GM21423 (cell line): ENCODE results near the gene PLBD1.

Experiments
- ATAC-seq: cut with Tn5 transposase; IDR thresholded peaks from one replicate; pipeline ENCODE4 v1.9.1; 2021; ENCODE audit warnings: mild to moderate bottlenecking, moderate library complexity; ENCODE audit not compliant: unreplicated experiment

The PLBD1 gene, protein sequence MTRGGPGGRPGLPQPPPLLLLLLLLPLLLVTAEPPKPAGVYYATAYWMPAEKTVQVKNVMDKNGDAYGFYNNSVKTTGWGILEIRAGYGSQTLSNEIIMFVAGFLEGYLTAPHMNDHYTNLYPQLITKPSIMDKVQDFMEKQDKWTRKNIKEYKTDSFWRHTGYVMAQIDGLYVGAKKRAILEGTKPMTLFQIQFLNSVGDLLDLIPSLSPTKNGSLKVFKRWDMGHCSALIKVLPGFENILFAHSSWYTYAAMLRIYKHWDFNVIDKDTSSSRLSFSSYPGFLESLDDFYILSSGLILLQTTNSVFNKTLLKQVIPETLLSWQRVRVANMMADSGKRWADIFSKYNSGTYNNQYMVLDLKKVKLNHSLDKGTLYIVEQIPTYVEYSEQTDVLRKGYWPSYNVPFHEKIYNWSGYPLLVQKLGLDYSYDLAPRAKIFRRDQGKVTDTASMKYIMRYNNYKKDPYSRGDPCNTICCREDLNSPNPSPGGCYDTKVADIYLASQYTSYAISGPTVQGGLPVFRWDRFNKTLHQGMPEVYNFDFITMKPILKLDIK

DNA sequence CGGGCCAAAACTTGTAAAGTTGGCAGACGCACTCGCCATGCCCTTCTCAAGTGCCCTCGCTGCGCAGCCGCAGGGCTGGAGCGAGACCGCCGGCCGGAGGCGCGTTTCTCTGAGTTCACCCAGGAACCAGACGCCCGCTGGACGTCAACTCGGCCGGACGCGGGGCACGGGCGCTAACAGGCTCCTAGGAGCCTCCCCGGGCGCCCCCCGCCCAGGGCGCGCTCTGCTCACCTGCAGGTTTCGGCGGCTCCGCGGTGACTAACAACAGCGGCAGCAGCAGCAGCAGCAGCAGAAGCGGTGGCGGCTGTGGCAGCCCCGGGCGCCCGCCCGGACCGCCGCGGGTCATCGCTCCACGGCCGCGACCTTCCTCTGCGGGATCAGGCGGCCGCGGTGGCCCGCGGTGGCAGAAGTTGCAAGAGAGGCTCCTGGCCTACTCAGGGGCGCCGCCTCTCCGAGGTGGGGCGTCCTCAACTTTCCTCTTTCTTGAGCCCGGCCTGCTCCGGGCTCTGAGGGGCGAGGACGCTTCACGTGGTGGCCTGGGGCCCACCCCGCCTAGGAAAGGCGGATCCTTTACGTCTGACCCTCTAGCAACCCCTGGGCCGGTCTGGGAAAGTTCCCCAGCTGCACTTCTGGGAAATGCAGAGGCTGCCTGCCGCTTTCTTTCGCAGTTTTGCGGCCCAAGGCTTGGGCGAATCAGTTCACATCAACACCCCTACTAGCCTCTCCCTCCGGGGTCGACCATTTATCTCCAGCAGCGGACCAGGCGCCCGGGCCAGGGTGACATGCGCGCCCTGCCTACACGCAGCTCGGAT is at the start of gene PLBD1:
Gene PLBD1 (minus strand): TSS at position 533 of the 812 bp plus-strand sequence. CDS start 187 bp downstream, at position 346.
- peak; percentile 75 for ATAC-seq

DNA sequence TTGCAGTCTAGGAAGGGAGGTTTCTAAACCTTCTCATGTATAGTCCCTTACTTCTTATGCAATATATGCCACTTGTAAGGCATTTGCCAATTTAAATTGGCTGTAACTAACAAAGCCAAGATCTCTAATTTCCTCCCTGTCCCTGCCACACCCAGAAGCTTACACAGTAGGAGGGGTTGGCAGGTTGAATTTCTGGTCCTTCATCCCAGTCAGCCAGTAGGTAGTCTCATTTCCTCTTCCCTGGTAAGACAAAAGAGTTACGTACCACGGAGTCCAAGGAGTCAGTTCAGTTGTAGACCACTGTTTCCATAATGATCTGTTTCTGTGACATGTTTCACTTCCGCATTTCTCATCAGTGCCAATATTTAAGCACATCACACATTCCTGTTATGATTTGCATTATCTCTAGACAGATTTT is 47.0 kb upstream of the PLBD1 start:
- peak; percentile 51 for ATAC-seq

DNA sequence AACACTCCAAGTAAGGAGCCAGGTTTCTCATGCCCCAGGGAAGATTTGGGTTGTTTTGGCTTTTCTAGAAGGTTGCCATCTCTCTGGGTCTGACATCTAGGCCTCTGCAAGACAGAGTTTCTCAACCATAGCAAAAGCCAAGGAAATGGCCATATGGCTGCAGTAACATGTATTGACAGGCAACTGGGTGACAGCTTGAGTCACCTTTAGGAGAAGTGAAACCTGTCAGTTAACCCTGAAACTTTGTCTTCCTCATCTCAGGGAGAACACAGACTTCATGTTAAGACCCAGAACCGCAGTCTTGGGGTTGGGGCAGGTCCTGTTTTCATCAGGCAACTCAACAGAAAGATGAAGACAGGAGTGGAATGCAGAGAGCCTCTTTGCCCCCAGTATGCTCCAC is 46.0 kb upstream of the PLBD1 start:
- peak; percentile 93 for ATAC-seq

DNA sequence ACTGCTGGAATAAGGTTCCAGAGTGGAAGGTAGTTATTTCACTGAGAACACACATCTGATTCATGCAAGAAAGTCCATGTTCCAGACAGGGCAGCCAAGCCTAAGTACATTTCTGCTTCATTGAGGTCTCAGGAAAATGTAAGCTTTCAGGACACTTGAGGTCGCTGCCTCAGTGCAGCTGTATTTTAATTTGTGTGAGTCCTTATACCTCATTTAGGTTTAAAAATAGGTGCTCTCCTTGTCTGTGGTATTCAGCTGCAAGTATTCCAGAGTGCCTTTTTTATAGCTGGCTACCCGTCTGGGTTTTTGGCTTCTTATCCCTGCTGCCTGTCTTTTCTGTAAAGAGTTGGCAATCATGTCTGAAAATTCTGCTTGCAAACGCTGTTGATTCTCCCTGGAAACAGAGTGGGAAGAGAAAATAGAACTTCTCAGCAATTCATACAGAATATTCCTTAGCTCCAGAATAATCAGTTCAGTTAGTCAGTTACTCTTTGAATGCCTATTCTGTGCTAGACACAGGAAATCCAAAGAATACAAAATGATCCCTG is 45.3 kb upstream of the PLBD1 start:
- no peak for ATAC-seq

DNA sequence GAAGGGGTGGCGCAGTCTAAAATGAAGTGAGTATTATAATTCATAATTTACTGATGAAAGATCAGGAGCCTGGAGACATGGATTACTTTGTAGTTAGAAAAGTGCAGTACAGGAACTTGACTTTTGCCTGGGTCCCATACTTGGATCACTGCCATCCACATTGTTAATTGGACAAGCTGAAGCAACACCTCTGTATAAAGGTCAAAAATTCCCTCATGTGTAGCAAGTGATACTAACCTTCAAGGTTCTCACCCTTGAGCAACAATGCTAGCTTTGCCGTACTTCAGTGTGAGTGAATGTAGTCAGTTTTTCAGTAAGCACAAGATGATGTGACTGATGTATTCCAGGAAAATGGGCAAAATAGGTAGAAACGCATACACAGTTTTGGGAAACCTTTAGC is 44.6 kb upstream of the PLBD1 start:
- no peak for ATAC-seq

DNA sequence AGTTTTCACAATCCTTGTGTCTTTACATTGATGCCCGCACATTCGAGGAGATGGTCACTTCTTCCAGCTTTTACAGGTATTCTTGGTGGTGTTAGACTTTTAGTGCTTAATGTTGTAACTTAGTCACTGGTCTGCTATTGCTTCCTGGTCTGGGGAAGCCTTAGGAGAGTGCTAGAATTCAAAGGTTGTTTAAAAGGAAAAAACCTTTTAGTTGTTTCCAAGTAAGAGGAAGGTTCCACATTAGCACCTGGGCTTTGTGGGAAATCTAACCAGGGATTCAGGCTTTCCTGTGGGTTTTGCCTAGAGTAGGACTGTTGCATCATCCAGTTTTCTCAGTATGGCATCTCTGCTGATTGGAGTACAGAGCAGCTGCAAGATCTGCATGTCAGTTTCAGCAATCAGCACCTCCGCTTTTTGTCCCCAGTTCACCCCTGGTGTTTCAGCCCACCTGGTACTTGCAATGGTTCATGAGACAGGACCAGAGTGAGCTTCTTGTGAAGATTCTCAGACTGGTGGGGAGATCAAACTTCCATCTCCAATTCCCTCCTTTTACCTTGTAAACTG is 44.0 kb upstream of the PLBD1 start:
- no peak for ATAC-seq

DNA sequence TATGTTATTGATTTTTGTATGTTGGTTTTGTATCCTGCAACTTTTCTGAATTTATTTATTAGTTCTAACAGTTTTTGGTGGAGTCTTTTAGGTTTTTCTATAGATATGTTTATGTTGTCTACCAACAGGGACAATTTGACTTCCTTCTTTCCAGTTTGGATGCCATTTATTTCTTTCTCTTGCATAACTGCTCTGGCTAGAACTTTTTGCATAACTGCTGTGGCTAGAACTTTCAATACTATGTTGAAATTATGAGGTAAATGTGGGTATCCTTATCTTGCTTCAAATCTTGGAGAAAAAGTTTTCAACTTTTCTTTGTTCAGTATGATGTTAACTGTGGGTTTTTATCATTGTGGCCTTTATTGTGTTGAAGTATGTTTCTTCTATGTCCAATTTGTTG is 39.9 kb upstream of the PLBD1 start:
- ATAC-seq = no peak

DNA sequence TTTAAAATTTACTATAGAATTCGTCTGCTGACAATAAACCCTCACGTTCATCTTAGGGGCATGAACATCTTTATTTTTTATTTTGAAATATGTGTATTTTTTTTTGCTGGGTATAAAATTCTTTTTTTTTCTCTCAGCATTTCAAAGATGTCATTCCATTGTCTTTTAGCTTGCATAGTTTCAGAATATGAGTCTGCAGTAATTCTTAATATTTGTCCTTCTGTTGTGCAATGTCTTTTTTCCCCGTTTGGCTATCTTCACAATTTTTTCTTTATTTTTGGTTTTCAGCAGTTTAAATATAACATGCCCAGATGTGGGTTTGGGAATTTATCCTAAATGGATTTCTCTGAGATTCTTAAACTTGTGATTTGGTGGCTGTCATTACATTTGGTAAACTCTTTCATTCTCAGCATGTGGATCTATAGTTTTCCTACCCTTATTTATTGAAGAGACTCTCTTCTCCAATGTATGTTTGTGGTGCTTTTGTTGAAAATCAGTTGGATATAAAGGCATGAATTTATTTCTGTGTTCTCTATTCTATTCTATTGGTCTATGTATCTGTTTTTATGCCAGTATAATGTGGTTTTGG is 37.8 kb upstream of the PLBD1 start:
- ATAC-seq = no peak

DNA sequence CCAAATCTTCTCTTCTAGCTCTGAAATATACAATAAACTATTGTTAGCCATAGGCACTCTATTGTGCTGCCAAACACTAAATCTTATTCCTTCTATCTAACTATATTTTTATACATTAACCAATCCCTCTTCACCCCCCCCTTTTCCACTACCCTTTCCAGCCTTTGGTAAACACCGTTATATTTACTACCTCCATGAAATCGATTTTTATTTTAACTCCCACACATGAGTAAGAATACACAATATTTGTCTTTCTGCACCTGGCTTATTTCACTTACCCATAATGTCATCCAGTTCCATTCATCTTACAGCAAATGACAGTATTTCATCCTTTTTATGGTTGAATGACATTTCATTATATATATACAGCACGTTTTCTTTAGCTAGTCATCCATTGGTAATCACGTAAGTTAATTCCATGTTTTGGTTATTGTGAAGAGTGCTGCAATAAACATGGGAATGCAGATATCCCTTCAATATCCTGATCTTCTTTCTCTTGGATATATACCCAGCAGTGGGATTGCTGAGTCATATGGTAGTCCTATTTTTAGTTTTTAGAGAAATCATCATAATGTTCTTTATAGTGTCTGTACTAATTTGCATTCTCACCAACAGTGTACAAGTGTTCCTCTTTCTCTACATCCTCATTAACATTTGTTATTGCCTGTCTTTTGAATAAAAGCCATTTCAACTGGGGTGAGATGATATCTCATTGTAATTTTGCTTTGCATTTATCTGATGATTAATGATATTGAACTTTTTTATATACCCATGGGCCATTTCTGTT is 34.2 kb upstream of the PLBD1 start:
- ATAC-seq = no peak

DNA sequence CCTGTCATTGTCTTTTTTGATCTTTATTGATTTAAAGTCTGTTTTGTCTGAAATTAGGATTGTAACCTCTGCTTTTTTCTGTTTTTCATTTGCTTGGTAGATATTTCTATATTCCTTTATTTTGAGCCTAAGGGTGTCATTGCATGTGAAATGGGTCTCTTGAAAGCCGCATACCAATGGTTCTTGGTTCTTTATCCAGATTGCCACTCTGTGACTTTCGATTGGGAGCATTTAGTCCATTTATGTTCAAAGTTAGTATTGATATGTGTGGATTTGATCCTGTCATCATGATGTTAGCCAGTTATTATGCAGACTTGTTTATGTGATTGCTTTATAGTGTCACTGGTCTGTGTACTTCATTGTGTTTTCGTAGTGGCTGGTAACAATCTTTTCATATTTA is 29.8 kb upstream of the PLBD1 start:
- no peak for ATAC-seq

DNA sequence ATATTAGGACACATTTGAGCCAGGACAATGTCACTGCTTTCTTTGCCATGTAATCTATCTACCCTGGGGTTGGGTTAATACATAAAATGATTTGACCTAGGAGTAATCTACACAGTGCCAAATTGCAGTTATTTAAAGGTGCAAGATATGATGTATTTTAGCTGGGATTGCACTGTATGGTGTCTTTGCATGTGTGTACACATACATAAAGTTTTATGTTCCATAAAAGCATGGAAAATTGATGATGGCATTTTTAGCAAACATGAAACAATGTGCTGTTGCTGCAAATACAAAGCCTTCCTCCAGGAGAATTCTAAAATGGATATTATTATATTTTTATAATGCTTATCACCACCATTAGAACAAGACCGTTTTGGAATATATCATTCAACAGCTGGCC is 24.0 kb upstream of the PLBD1 start:
- no peak for ATAC-seq

DNA sequence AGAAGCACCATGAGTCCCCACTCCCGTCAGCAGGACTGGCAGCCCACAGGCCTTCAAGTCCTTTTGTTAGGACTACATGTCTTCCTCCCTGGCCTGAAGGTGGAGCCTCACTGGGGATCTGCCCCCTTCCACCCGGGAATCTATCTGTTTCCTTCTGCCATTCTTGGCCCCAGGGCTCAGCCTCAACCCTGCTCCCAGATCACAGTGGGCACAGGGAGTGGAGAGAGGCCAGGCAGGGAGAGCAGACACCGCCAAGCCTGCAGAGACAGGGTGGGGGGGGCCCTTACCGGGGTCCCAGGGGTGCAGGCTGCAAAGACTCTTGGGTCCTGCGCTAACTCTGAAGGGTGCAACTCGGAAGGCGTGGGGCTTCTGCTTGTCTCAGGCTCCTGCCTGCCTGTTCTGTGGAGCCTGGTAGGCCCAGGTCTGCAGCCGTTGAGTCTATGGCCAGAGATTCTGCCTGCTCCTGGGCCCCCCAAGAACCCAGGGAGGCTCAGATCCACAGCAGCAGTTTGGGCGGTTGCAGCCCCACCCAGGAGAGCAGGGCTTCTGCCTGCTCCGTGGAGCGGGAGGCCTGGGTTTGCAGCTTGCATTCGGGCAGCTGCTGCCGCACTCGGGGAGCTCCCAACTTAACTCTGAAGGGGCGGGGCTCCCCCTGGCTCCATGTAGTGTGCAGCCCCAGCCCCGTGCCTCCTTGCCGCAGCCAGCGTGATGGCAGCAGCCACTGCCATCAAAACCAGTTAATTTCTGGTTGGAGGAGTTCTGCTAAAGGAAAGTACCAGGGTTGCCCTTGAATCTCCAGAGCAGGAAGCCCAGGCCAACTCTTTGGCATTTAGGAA is 21.7 kb upstream of the PLBD1 start:
- ATAC-seq = no peak

DNA sequence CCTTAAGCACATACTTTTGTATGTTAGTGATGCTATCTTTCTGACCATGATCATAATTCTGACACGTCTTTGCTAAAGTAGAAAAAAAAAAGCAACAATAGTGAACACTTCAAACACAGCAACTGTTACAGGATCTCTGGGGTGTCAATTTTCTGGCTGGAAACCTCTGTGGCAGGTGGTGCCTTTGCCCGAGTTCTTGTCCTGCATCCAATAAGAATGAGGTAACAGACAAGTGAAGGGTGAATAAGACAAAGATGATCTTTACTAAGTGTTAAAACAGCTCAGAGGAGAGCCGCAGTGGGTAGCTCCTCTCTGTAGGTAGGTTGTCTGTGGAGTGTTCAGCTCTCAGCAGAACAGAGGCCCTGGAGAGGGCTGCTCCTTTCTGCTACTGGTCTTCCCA is 20.9 kb upstream of the PLBD1 start:
- ATAC-seq = no peak

DNA sequence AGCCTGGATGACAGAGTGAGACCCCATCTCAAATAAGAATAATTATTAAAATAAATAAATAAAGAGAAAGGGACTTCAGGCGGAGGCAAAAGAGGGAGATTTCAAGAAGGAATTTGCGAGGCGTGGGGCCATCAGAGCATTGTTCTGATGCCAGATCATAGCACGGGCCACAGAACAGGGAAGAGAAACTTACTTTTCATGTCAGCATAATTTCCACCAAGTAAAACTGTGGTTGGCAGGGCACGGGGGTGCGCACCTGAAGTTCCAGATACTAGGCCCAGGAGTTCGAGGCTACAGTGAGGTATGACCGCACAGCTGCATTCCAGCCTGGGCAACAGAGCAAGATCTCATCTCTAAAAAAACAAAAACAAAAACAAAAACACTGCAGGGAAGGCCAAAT is 11.0 kb upstream of the PLBD1 start:
- no peak for ATAC-seq

DNA sequence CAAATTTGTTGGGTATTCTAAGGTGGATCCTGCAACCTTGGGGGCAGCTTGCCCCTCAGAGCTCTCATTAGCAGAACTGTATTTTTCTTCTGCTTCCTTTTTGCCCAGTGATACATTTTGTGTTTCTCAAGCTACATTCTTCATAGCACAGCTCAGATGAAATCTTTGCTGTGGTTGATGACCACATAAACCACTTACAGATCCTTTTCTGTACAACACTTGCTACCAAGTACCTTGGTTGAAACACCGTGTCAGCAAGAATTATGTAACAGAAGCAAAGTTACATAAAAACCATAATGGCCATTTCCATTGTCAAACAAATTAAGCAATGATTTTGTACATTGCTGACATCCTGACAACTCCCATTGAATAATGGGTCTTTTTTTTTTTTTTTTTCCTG is 9.7 kb upstream of the PLBD1 start:
- no peak for ATAC-seq

DNA sequence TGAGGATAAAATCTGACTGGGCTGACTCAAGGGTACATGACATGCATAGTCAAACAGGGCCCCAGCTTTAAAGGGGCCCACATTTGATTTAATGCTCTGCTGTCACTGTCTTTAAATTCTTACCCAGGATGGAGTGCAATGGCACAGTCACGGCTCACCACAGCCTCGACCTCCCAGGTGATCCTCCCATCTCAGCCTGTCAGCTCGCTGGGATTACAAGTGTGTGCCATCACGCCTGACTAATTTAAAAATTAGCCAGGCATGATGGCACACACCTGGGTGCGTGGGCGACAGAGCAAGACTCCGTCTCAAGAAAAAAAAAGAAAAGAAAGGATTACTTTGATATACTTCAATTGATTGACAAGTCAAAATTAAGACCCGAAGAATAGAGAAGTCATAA is 9.2 kb upstream of the PLBD1 start:
- ATAC-seq = no peak

DNA sequence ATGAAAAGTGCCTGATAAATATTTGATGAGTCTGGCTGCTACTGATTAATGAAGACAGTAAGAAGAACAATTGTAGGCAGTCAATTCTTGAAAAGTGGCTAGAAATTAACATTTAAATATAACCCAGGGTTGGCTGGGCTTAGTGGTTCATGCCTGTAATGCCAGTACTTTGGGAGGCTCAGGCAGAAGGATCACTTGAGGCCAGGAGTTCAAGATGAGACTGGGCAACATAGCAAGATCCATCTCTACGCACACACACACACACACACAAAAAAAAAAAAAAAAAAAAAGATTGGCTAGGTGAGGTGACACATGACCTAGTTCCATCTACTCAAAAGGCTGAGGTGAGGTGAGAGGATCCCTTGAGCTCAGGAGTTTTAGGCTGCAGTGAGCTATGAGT is 7.9 kb upstream of the PLBD1 start:
- ATAC-seq = no peak

DNA sequence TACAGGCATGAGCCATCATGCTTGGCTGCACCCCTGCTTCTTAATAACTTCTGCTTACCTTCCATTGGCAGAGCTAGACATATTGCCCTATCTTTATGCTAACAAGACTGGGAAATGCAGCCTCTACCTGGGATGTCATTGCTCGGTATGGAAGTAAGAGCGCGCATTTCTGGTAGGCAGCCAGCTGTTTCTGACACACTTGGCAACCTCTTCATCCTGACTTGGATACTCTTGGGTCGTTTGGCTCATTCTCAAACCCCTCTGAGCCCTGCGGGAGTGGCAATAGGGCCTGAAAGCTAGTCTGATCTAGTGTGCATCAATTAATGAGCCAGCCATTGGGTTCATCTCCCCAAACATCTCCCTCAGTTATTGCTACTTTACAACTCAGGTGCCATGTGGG is 5.4 kb upstream of the PLBD1 start:
- no peak for ATAC-seq

DNA sequence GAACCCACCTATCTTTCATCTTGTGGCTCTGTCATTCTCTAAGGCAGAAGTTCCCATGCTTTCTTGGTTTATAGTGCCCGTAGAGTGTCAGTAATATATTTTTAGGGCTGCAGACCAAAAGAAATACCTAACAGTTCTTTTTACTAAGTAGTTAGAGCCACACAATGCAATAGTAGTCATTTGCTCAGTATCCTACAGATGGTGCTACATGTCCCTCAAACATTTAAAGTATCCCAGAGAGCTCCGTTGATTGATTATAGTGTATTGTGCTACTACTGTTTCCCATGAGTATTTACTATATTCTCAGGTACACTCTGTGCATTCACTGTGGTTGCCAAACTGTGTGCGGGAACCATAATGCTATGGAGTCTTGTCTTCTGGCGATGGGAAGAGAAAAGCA is 4.7 kb upstream of the PLBD1 start:
- ATAC-seq = no peak
